UCSD-AML1 (cell line): ENCODE data around the gene PLPPR1.

Source experiments
- DNase-seq: peaks from one replicate; lab custom pipeline; 2025; ENCODE audit not compliant: unreplicated experiment; lab: John Stamatoyannopoulos, UW

The PLPPR1 gene

GRCh38 chr9:101197026-101197425 lies 168.5 kb downstream of the PLPPR1 start:
- DNase-seq, result no peak

GRCh38 chr9:101200852-101201251 lies 172.3 kb downstream of the PLPPR1 start:
- DNase-seq, result no peak

GRCh38 chr9:101201630-101202029 lies 173.1 kb downstream of the PLPPR1 start:
- no peak for DNase-seq

- no peak for DNase-seq
These were observed 181.1 kb downstream of the PLPPR1 start for GRCh38 chr9:101209670-101210069.

GRCh38 chr9:101212661-101213060 lies 184.1 kb downstream of the PLPPR1 start:
- no peak for DNase-seq

GRCh38 chr9:101219030-101219429 lies 190.5 kb downstream of the PLPPR1 start:
- DNase-seq, result no peak

GRCh38 chr9:101220341-101220740 lies 191.8 kb downstream of the PLPPR1 start:
- no peak for DNase-seq

GRCh38 chr9:101225271-101225670 lies 196.7 kb downstream of the PLPPR1 start:
- DNase-seq, result no peak

GRCh38 chr9:101226161-101226560 lies 197.6 kb downstream of the PLPPR1 start:
- no peak for DNase-seq

GRCh38 chr9:101226803-101227202 lies 198.3 kb downstream of the PLPPR1 start:
- peak; percentile 6 for DNase-seq

GRCh38 chr9:101229606-101230005 lies 201.1 kb downstream of the PLPPR1 start:
- no peak for DNase-seq

- DNase-seq, result no peak
These were observed 204.0 kb downstream of the PLPPR1 start for GRCh38 chr9:101232405-101232977.

- DNase-seq, result no peak
These were observed 206.8 kb downstream of the PLPPR1 start for GRCh38 chr9:101235105-101235866.

- DNase-seq, result no peak
These were observed 214.1 kb downstream of the PLPPR1 start for GRCh38 chr9:101242651-101243050.

- no peak for DNase-seq
These were observed 218.2 kb downstream of the PLPPR1 start for GRCh38 chr9:101246691-101247090.

GRCh38 chr9:101247297-101247696 lies 218.8 kb downstream of the PLPPR1 start:
- DNase-seq, result no peak

- DNase-seq, result no peak
These were observed 226.4 kb downstream of the PLPPR1 start for GRCh38 chr9:101254733-101255433.

GRCh38 chr9:101264727-101265126 lies 236.2 kb downstream of the PLPPR1 start:
- DNase-seq, result no peak

- DNase-seq, result no peak
These were observed 236.7 kb downstream of the PLPPR1 start for GRCh38 chr9:101265261-101265660.

GRCh38 chr9:101268426-101268825 lies 239.9 kb downstream of the PLPPR1 start:
- no peak for DNase-seq

GRCh38 chr9:101269591-101270283 lies 241.2 kb downstream of the PLPPR1 start:
- DNase-seq, result no peak

GRCh38 chr9:101270302-101270701 lies 241.8 kb downstream of the PLPPR1 start:
- DNase-seq, result no peak
